ENCODE data around the gene SYN1. TPM values are rescaled to one million over a fixed set of nuclear protein-coding genes. Genes with fewer than 3 reads are reported as not detected.

The SYN1 gene
- total RNA-seq, 8 experiments from 2014 or later, result 0.73 to 15.5 (median 6.1) TPM

- no peak for ATAC-seq (replicated peaks in 6 of 8)
- Histone ChIP-seq H3K4me3 (peak overlapping the region; percentile 89 to 96 (median 94)), H3K27ac (no peak overlapping the region), H3K4me1 (replicated peaks in 1 of 2) (peaks cover 11 to 17% of the 10 kb centered on the region in 2 donors)
- in situ Hi-C loops (cut with MboI; ENCODE audit: low pct_unique_long_range_greater_than_20kb in 2 of 9, low sequenced_read_pairs in 9 of 9, unreplicated experiment in 9 of 9), result no loop called here
- WGBS, 10 experiments, result 0 to 17% methylated on average over 1 of the region's 8 CpGs; no CpG with 5 or more reads in 8 of the 10 experiments
Observed at GRCh38 chrX:47649271-47649670, 29.6 kb upstream of the SYN1 start.

- WGBS, 10 experiments, result 53 to 100% (median 83%) methylated on average over 1 to 2 of the region's 2 CpGs; no CpG with 5 or more reads in 7 of the 10 experiments
- ATAC-seq (replicated peaks in 6 of 8), result no peak
- H3K4me1 ChIP-seq (replicated peaks in 1 of 2), result peaks cover 13 to 17% of the 10 kb centered on the region in 2 donors
- H3K27ac ChIP-seq, result no peak overlapping the region
- in situ Hi-C loops (cut with MboI; ENCODE audit: low pct_unique_long_range_greater_than_20kb in 2 of 9, low sequenced_read_pairs in 9 of 9, unreplicated experiment in 9 of 9), result no loop called here
- no peak overlapping the region for H3K4me3 ChIP-seq
Observed at GRCh38 chrX:47648376-47648775, 28.7 kb upstream of the SYN1 start.

GRCh38 chrX:47646636-47647035 is 27.0 kb upstream of the SYN1 start:
- Histone ChIP-seq H3K27ac (no peak overlapping the region), H3K4me1 (replicated peaks in 1 of 2) (peaks cover 12 to 14% of the 10 kb centered on the region in 2 donors), H3K4me3 (no peak overlapping the region)
- ATAC-seq (replicated peaks in 6 of 8), result no peak
- in situ Hi-C loops (cut with MboI; ENCODE audit: low pct_unique_long_range_greater_than_20kb in 2 of 9, low sequenced_read_pairs in 9 of 9, unreplicated experiment in 9 of 9), result no loop called here
- 53 to 100% (median 89%) methylated on average over 1 to 5 of the region's 6 CpGs; no CpG with 5 or more reads in 3 of the 10 experiments for WGBS, 10 experiments

- H3K27ac ChIP-seq, result no peak overlapping the region
- ATAC-seq (replicated peaks in 6 of 8), result no peak
- peaks cover 6 to 8% of the 10 kb centered on the region in 2 donors for H3K4me1 ChIP-seq (replicated peaks in 1 of 2)
- in situ Hi-C loops (cut with MboI; ENCODE audit: low pct_unique_long_range_greater_than_20kb in 2 of 9, low sequenced_read_pairs in 9 of 9, unreplicated experiment in 9 of 9), result no loop called here
- 53% methylated on average over 3 of the region's 10 CpGs; no CpG with 5 or more reads in 9 of the 10 experiments for WGBS, 10 experiments
- no peak overlapping the region for H3K4me3 ChIP-seq
Observed at GRCh38 chrX:47645530-47645929, 25.9 kb upstream of the SYN1 start.

- no peak overlapping the region for H3K4me3 ChIP-seq
- no peak overlapping the region for H3K27ac ChIP-seq
- H3K4me1 ChIP-seq (replicated peaks in 1 of 2), result peaks cover 6 to 8% of the 10 kb centered on the region in 2 donors
- WGBS, 10 experiments, result 17 to 67% methylated on average over 2 to 7 of the region's 12 CpGs; no CpG with 5 or more reads in 8 of the 10 experiments
- in situ Hi-C loops (cut with MboI; ENCODE audit: low pct_unique_long_range_greater_than_20kb in 2 of 9, low sequenced_read_pairs in 9 of 9, unreplicated experiment in 9 of 9), result no loop called here
- ATAC-seq (replicated peaks in 6 of 8), result peak; percentile 53 to 84 (median 72)
Observed at GRCh38 chrX:47644557-47645091, 25.0 kb upstream of the SYN1 start.

GRCh38 chrX:47643926-47644325 is 24.3 kb upstream of the SYN1 start:
- H3K27ac ChIP-seq, result no peak overlapping the region
- 57 to 67% methylated on average over 1 of the region's 2 CpGs; no CpG with 5 or more reads in 8 of the 10 experiments for WGBS, 10 experiments
- peaks cover 2 to 6% of the 10 kb centered on the region in 2 donors for H3K4me1 ChIP-seq (replicated peaks in 1 of 2)
- H3K4me3 ChIP-seq, result no peak overlapping the region
- ATAC-seq (replicated peaks in 6 of 8), result peak in 7 of 8 experiments; percentile 12 to 50 (median 32)
- in situ Hi-C loops (cut with MboI; ENCODE audit: low pct_unique_long_range_greater_than_20kb in 2 of 9, low sequenced_read_pairs in 9 of 9, unreplicated experiment in 9 of 9), result no loop called here

- Histone ChIP-seq H3K4me1 (replicated peaks in 1 of 2) (peaks cover 0 to 5% of the 10 kb centered on the region in 2 donors), H3K4me3 (no peak overlapping the region), H3K27ac (no peak overlapping the region)
- ATAC-seq (replicated peaks in 6 of 8), result no peak
- in situ Hi-C loops (cut with MboI; ENCODE audit: low pct_unique_long_range_greater_than_20kb in 2 of 9, low sequenced_read_pairs in 9 of 9, unreplicated experiment in 9 of 9), result no loop called here
- 48 to 92% methylated on average over 2 to 4 of the region's 14 CpGs; no CpG with 5 or more reads in 8 of the 10 experiments for WGBS, 10 experiments
Observed at GRCh38 chrX:47638816-47639215, 19.2 kb upstream of the SYN1 start.

GRCh38 chrX:47637546-47638195 is 18.0 kb upstream of the SYN1 start:
- in situ Hi-C loops (cut with MboI; ENCODE audit: low pct_unique_long_range_greater_than_20kb in 2 of 9, low sequenced_read_pairs in 9 of 9, unreplicated experiment in 9 of 9), result no loop called here

GRCh38 chrX:47634871-47635575 is 15.4 kb upstream of the SYN1 start:
- in situ Hi-C loops (cut with MboI; ENCODE audit: low pct_unique_long_range_greater_than_20kb in 2 of 9, low sequenced_read_pairs in 9 of 9, unreplicated experiment in 9 of 9), result no loop called here
- 55 to 100% (median 95%) methylated on average over 2 to 7 of the region's 16 CpGs; no CpG with 5 or more reads in 2 of the 10 experiments for WGBS, 10 experiments
- ATAC-seq (replicated peaks in 6 of 8), result no peak
- H3K4me3 ChIP-seq, result no peak overlapping the region
- H3K4me1 ChIP-seq (replicated peaks in 1 of 2), result peaks cover 0 to 3% of the 10 kb centered on the region in 2 donors
- H3K27ac ChIP-seq, result no peak overlapping the region

More at GRCh38 chrX:47637546-47638195, 18.0 kb upstream of the SYN1 start:
- H3K4me3 ChIP-seq, result no peak overlapping the region
- ATAC-seq (replicated peaks in 6 of 8), result no peak
- peaks cover 0 to 3% of the 10 kb centered on the region in 2 donors for H3K4me1 ChIP-seq (replicated peaks in 1 of 2)
- WGBS, 10 experiments, result 20% methylated on average over 3 of the region's 31 CpGs; no CpG with 5 or more reads in 9 of the 10 experiments
- no peak overlapping the region for H3K27ac ChIP-seq

- peaks cover 0 to 3% of the 10 kb centered on the region in 2 donors for H3K4me1 ChIP-seq (replicated peaks in 1 of 2)
- no peak overlapping the region for H3K27ac ChIP-seq
- in situ Hi-C loops (cut with MboI; ENCODE audit: low pct_unique_long_range_greater_than_20kb in 2 of 9, low sequenced_read_pairs in 9 of 9, unreplicated experiment in 9 of 9), result no loop called here
- ATAC-seq (replicated peaks in 6 of 8), result peak in 5 of 8 experiments; percentile 86 to 94 (median 90)
- H3K4me3 ChIP-seq, result no peak overlapping the region
- 57 to 84% (median 65%) methylated on average over 4 to 11 of the region's 14 CpGs; no CpG with 5 or more reads in 5 of the 10 experiments for WGBS, 10 experiments
Observed at GRCh38 chrX:47633689-47634590, 14.3 kb upstream of the SYN1 start.

GRCh38 chrX:47632666-47633065 is 13.0 kb upstream of the SYN1 start:
- in situ Hi-C loops (cut with MboI; ENCODE audit: low pct_unique_long_range_greater_than_20kb in 2 of 9, low sequenced_read_pairs in 9 of 9, unreplicated experiment in 9 of 9), result no loop called here
- peaks cover 0 to 3% of the 10 kb centered on the region in 2 donors for H3K4me1 ChIP-seq (replicated peaks in 1 of 2)
- WGBS, 10 experiments, result 12 to 83% (median 64%) methylated on average over 1 to 4 of the region's 4 CpGs; no CpG with 5 or more reads in 7 of the 10 experiments
- no peak overlapping the region for H3K4me3 ChIP-seq
- H3K27ac ChIP-seq, result no peak overlapping the region
- no peak for ATAC-seq (replicated peaks in 6 of 8)

- H3K4me1 ChIP-seq (replicated peaks in 1 of 2), result peaks cover 0 to 3% of the 10 kb centered on the region in 2 donors
- in situ Hi-C loops (cut with MboI; ENCODE audit: low pct_unique_long_range_greater_than_20kb in 2 of 9, low sequenced_read_pairs in 9 of 9, unreplicated experiment in 9 of 9), result no loop called here
- whole genome bisulfite sequencing, 10 experiments, result 53 to 100% (median 100%) methylated on average over 1 to 4 of the region's 5 CpGs; no CpG with 5 or more reads in 7 of the 10 experiments
- no peak for ATAC-seq (replicated peaks in 6 of 8)
- no peak overlapping the region for H3K27ac ChIP-seq
- no peak overlapping the region for H3K4me3 ChIP-seq
Observed at GRCh38 chrX:47631676-47632075, 12.0 kb upstream of the SYN1 start.
